Measurements from ENCODE around the gene PLAAT4.
"Not testable (repeated sequence)": the region's sequence is repeated elsewhere in the genome, so short reads cannot be mapped to it uniquely, and the experiment has no call there.

Gene PLAAT4

GRCh38 chr11:63573881-63574855 lies 37.6 kb downstream of the PLAAT4 start:
- DNase-seq: no peak

GRCh38 chr11:63574856-63575602 lies 38.4 kb downstream of the PLAAT4 start:
- DNase-seq: no peak

GRCh38 chr11:63578882-63579281 lies 42.3 kb downstream of the PLAAT4 start:
- not testable (repeated sequence) for DNase-seq

- DNase-seq: not testable (repeated sequence)
These were observed 44.6 kb downstream of the PLAAT4 start for GRCh38 chr11:63581224-63581623.

GRCh38 chr11:63583357-63583677 lies 46.7 kb downstream of the PLAAT4 start:
- DNase-seq: no peak

- DNase-seq: no peak
These were observed 50.0 kb downstream of the PLAAT4 start for GRCh38 chr11:63586451-63587166.

GRCh38 chr11:63589000-63589399 lies 52.4 kb downstream of the PLAAT4 start:
- no peak for DNase-seq

- no peak for DNase-seq
These were observed 53.6 kb downstream of the PLAAT4 start for GRCh38 chr11:63590024-63590788.

- DNase-seq: peak in 1 of 2 experiments; percentile 21
These were observed 56.4 kb downstream of the PLAAT4 start for GRCh38 chr11:63592975-63593395.

GRCh38 chr11:63595296-63595695 lies 58.7 kb downstream of the PLAAT4 start:
- no peak for DNase-seq
